Activated naive CD4-positive, alpha-beta T cell treated with anti-CD3 and anti-CD28 coated beads for 36 hours (primary cell): ENCODE data around the gene ANKS4B. TPM values are rescaled to one million over a fixed set of nuclear protein-coding genes. Genes with fewer than 3 reads are reported as not detected.

ENCODE experiments used
- CTCF ChIA-PET: fragments of 350-600 bp; sonication (Branson Sonifier 250); formaldehyde crosslinking; loops from one replicate; lab custom pipeline; 2021; ENCODE audit warnings: antibody characterized with exemption; lab: Charles Lee
- DNase-seq: peaks from one replicate; pipeline ENCODE4 v3.0.0-alpha.2; 2020
- H3K27ac Mint-ChIP-seq: one replicate; pipeline ENCODE4 v1.8.0; 2021; ENCODE audit warnings: mild to moderate bottlenecking, mixed read lengths
- H3K27me3 Mint-ChIP-seq: one replicate; pipeline ENCODE4 v1.8.0; 2021; ENCODE audit warnings: low read depth, mixed read lengths
- H3K36me3 Mint-ChIP-seq: one replicate; pipeline ENCODE4 v1.8.0; 2021; ENCODE audit warnings: low read depth, mixed read lengths
- H3K4me1 Mint-ChIP-seq: one replicate; pipeline ENCODE4 v1.8.0; 2021; ENCODE audit warnings: low read depth, mixed read lengths
- H3K4me3 Mint-ChIP-seq: one replicate; pipeline ENCODE4 v1.8.0; 2021; ENCODE audit warnings: mild to moderate bottlenecking, moderate library complexity, mixed read lengths
- H3K9me3 Mint-ChIP-seq: one replicate; pipeline ENCODE4 v1.8.0; 2021; ENCODE audit warnings: mixed read lengths
- intact Hi-C: fragments of 100-400 bp; cut with micrococcal nuclease; formaldehyde crosslinking; loops from one replicate; pipeline ENCODE4 v1.15.1; 2023
- total RNA-seq, 2 experiments: library from RNA; stranded (reverse); gene quantifications; one replicate each; pipeline ENCODE4 v1.2.3, GENCODE V29; 2021

The ANKS4B gene
- total RNA-seq, 2 experiments from 2014 or later, result 0.05 TPM; not detected in 1

- CTCF ChIA-PET, result interaction anchor here (0.5 to 0.9 kb wide), 2 partner anchors 9 to 1103 kb away, joined by 3 read pairs; no protein-coding TSS in a partner anchor
- intact Hi-C loops, result no loop called here
- Mint-ChIP-seq H3K36me3 (no peaks in the 10 kb centered on the region), H3K9me3 (no peaks in the 10 kb centered on the region), H3K4me3 (no peak overlapping the region), H3K27me3 (no peaks in the 10 kb centered on the region), H3K4me1 (peaks cover 9% of the 10 kb centered on the region), H3K27ac (no peak overlapping the region)
- no peak for DNase-seq
Measured at GRCh38 chr16:21197112-21197511, 36.4 kb upstream of the ANKS4B start.

- Mint-ChIP-seq H3K36me3 (no peaks in the 10 kb centered on the region), H3K4me3 (no peak overlapping the region), H3K9me3 (no peaks in the 10 kb centered on the region), H3K27me3 (no peaks in the 10 kb centered on the region), H3K4me1 (peaks cover 9% of the 10 kb centered on the region), H3K27ac (no peak overlapping the region)
- CTCF ChIA-PET, result interaction anchor here (0.9 kb wide), 1 partner anchor 9 kb away, joined by 3 read pairs; no protein-coding TSS in a partner anchor
- no peak for DNase-seq
- intact Hi-C loops, result no loop called here
Measured at GRCh38 chr16:21197621-21198020, 35.9 kb upstream of the ANKS4B start.

DNA sequence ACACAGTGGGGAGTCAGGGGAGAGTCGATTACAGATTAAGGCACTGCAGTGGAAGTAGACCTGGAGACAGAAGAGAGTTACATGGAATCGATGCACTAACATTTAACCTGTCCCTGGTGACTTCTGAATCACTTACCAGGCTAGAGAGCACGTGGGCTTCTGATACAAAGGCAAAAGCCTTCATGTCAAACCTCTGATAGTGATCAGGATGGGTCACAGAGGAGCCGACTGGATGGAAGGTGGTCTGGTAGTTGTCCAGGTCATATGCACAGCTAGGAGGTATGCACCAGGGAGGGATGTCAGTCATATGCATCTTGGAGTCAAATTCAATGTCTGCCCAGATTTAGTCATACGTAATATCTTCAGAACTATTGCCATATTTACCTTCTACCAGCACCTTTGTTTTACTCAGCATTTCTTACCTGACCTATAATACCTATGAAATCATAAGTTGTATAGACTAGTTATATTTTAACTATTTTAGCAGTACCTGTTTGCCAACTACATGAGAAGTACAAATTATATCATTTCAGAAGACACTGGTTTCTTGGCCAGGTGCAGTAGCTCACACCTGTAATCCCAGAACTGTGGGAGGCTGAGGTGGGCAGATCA is 33.8 kb upstream of the ANKS4B start:
- H3K36me3 Mint-ChIP-seq, result no peaks in the 10 kb centered on the region
- no peaks in the 10 kb centered on the region for H3K27me3 Mint-ChIP-seq
- CTCF ChIA-PET, result interaction anchor here (1.2 to 1.5 kb wide), 2 partner anchors 11 to 43 kb away, joined by 3 to 4 read pairs; no protein-coding TSS in a partner anchor
- no peak for DNase-seq
- H3K4me3 Mint-ChIP-seq, result no peak overlapping the region
- H3K9me3 Mint-ChIP-seq, result no peaks in the 10 kb centered on the region
- intact Hi-C loops, result no loop called here
- H3K27ac Mint-ChIP-seq, result no peak overlapping the region
- H3K4me1 Mint-ChIP-seq, result peaks cover 5% of the 10 kb centered on the region

DNA sequence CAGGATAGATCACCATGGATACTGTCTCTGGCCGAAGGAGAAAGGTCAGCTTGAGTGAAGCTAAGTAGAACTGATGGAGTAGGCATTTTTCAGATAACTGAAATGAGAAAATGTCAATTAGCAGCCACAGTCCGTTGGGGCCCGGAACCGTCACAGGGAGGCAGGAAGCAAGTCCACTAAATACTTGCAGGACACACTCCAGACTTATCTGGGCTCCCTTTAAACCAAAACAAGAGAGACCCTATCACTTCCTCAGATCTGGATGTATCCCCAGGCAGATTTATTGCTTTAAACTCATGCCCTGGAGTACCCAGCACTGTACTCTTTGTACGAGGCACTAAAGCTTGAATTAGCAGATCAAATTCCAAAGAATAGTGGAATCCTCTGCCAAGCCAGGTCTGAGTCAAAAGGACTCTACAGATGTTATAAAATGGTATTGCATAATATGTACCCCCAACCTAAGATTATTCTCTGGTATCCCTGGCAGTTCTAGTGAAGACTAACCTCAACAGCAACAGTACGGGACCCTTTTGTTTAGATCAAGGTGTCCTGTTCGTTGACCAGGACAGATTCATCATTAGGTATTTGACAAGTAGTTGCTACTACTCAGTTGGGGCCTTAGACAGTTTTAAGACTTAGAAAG is 30.2 kb upstream of the ANKS4B start:
- Mint-ChIP-seq H3K27ac (no peak overlapping the region), H3K36me3 (no peaks in the 10 kb centered on the region), H3K4me1 (no peaks in the 10 kb centered on the region), H3K4me3 (no peak overlapping the region), H3K9me3 (no peaks in the 10 kb centered on the region), H3K27me3 (no peaks in the 10 kb centered on the region)
- CTCF ChIA-PET, result no interaction called here
- DNase-seq, result no peak
- intact Hi-C loops, result no loop called here

DNA sequence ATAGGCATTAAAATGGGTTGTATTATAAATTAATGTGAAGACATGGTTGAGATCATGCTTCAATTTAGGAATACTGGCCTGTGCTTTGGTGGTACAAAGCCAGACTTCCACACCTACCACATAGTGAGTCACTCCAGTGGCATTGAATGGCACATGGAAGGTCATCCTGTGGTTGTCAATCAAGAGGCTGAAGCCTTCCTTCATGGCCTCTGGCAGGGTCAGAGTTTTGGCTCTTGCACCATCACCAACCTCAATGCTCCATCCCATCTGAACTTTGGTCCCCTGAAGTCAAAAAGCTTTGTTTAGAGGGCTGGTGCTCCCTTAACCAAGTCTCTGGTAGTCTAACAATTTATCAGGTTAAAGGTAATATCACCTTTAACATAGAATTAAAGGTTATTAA is 28.2 kb upstream of the ANKS4B start:
- intact Hi-C loops, result no loop called here
- no peak overlapping the region for H3K27ac Mint-ChIP-seq
- H3K4me1 Mint-ChIP-seq, result no peaks in the 10 kb centered on the region
- no peaks in the 10 kb centered on the region for H3K36me3 Mint-ChIP-seq
- CTCF ChIA-PET, result no interaction called here
- H3K27me3 Mint-ChIP-seq, result peaks cover 4% of the 10 kb centered on the region
- H3K9me3 Mint-ChIP-seq, result no peaks in the 10 kb centered on the region
- no peak overlapping the region for H3K4me3 Mint-ChIP-seq
- no peak for DNase-seq

- no peak for DNase-seq
- no peak overlapping the region for H3K27ac Mint-ChIP-seq
- CTCF ChIA-PET, result no interaction called here
- no peaks in the 10 kb centered on the region for H3K9me3 Mint-ChIP-seq
- peaks cover 4% of the 10 kb centered on the region for H3K27me3 Mint-ChIP-seq
- no peaks in the 10 kb centered on the region for H3K36me3 Mint-ChIP-seq
- intact Hi-C loops, result no loop called here
- H3K4me1 Mint-ChIP-seq, result no peaks in the 10 kb centered on the region
- H3K4me3 Mint-ChIP-seq, result no peak overlapping the region
Measured at GRCh38 chr16:21206550-21206949, 26.9 kb upstream of the ANKS4B start.

GRCh38 chr16:21208446-21209230 is 24.9 kb upstream of the ANKS4B start:
- Mint-ChIP-seq H3K4me1 (no peaks in the 10 kb centered on the region), H3K36me3 (no peaks in the 10 kb centered on the region), H3K9me3 (no peaks in the 10 kb centered on the region), H3K27ac (no peak overlapping the region), H3K4me3 (no peak overlapping the region), H3K27me3 (peaks cover 10% of the 10 kb centered on the region)
- intact Hi-C loops, result no loop called here
- no peak for DNase-seq
- CTCF ChIA-PET, result interaction anchor here (0.6 kb wide), 1 partner anchor 87 kb away, joined by 7 read pairs; no protein-coding TSS in a partner anchor

GRCh38 chr16:21211486-21211885 is 22.0 kb upstream of the ANKS4B start, which contains the start of gene ZP2:
TSS of gene ZP2 (minus strand) at chr16:21211574. CDS start at chr16:21211547, 27 bp downstream.
- no peaks in the 10 kb centered on the region for H3K4me1 Mint-ChIP-seq

GRCh38 chr16:21214086-21214485 is 19.4 kb upstream of the ANKS4B start:
- no peaks in the 10 kb centered on the region for H3K4me1 Mint-ChIP-seq
- CTCF ChIA-PET, result no interaction called here
- no peak for DNase-seq
- intact Hi-C loops, result no loop called here
- H3K27ac Mint-ChIP-seq, result no peak overlapping the region
- H3K4me3 Mint-ChIP-seq, result no peak overlapping the region
- no peaks in the 10 kb centered on the region for H3K9me3 Mint-ChIP-seq
- H3K27me3 Mint-ChIP-seq, result peaks cover 10% of the 10 kb centered on the region
- H3K36me3 Mint-ChIP-seq, result no peaks in the 10 kb centered on the region

More at GRCh38 chr16:21211486-21211885, 22.0 kb upstream of the ANKS4B start, which contains the start of gene ZP2:
- DNase-seq, result no peak
- H3K4me3 Mint-ChIP-seq, result no peak within 1 kb of the TSS
- intact Hi-C loops, result no loop called here
- CTCF ChIA-PET, result interaction anchor here (0.6 to 0.7 kb wide), 2 partner anchors 37 to 402 kb away, joined by 3 to 7 read pairs; no protein-coding TSS in a partner anchor
- H3K36me3 Mint-ChIP-seq, result no peaks in the 10 kb centered on the region
- peaks cover 10% of the 10 kb centered on the region for H3K27me3 Mint-ChIP-seq
- no peaks in the 10 kb centered on the region for H3K9me3 Mint-ChIP-seq
- no peak within 1 kb of the TSS for H3K27ac Mint-ChIP-seq

GRCh38 chr16:21217121-21217520 is 16.4 kb upstream of the ANKS4B start:
- Mint-ChIP-seq H3K4me3 (no peak overlapping the region), H3K4me1 (no peaks in the 10 kb centered on the region), H3K36me3 (no peaks in the 10 kb centered on the region), H3K9me3 (no peaks in the 10 kb centered on the region), H3K27me3 (peaks cover 10% of the 10 kb centered on the region), H3K27ac (no peak overlapping the region)
- intact Hi-C loops, result no loop called here
- no peak for DNase-seq
- CTCF ChIA-PET, result no interaction called here

- Mint-ChIP-seq H3K36me3 (no peaks in the 10 kb centered on the region), H3K4me3 (no peak overlapping the region), H3K27me3 (peaks cover 6% of the 10 kb centered on the region), H3K27ac (no peak overlapping the region), H3K4me1 (no peaks in the 10 kb centered on the region), H3K9me3 (no peaks in the 10 kb centered on the region)
- no peak for DNase-seq
- intact Hi-C loops, result no loop called here
- CTCF ChIA-PET, result no interaction called here
Measured at GRCh38 chr16:21218153-21218552, 15.3 kb upstream of the ANKS4B start.

GRCh38 chr16:21219551-21219950 is 13.9 kb upstream of the ANKS4B start:
- H3K27ac Mint-ChIP-seq, result no peak overlapping the region

More at GRCh38 chr16:21219551-21219950, 13.9 kb upstream of the ANKS4B start:
- Mint-ChIP-seq H3K9me3 (no peaks in the 10 kb centered on the region), H3K4me3 (no peak overlapping the region), H3K4me1 (peaks cover under 1% of the 10 kb centered on the region), H3K36me3 (no peaks in the 10 kb centered on the region), H3K27me3 (peaks cover 9% of the 10 kb centered on the region)
- DNase-seq, result no peak
- CTCF ChIA-PET, result no interaction called here
- intact Hi-C loops, result no loop called here
